Measurements from ENCODE around the gene RND2.
A peak's percentile ranks its signal among the peaks of the same experiment; 100 is the strongest.

Gene RND2

GRCh38 chr17:43006639-43007551 lies 18.1 kb upstream of the RND2 start, which contains the start of gene IFI35:
Gene IFI35, plus strand, starts transcription at chr17:43006784. Its CDS starts 164 bp downstream, at chr17:43006948.
- peak; percentile 90 to 91 for DNase-seq

- DNase-seq: no peak
Measured at GRCh38 chr17:43010667-43011308, 14.2 kb upstream of the RND2 start.

DNA sequence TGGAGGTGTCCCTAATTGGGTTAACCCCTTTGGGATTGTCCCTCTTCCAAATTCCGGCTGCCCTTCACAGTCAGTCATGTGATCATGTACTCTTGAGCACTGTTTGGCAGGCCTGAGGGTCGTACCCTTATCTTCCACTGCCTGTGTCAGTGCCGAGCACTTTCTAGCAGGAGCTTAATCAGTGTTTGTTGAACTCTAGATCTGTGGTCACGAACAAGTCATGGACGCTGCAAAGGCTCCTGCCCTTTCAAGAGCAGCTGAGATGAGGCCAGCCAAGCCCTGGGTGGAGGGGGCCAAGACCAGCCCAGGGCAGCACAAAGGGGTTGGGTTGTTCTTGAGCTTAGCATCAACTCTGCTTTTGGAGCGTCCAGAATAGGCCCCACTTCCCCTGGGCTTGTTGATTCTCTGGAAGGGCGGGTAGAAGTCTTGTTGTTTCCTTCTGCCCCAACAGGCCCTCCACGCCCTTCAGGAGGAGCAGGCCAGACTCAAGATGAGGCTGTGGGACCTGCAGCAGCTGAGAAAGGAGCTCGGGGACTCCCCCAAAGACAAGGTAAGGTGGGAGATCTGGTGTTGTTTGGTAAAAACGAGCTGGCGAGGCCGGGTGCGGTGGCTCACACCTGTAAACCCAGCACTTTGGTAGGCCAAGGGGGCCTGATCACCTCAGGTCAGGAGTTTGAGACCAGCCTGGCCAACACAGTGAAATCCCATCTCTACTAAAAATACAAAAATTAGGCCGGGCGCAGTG lies 13.1 kb upstream of the RND2 start:
- no peak for DNase-seq

GRCh38 chr17:43013296-43013695 lies 11.7 kb upstream of the RND2 start:
- no peak for DNase-seq

DNA sequence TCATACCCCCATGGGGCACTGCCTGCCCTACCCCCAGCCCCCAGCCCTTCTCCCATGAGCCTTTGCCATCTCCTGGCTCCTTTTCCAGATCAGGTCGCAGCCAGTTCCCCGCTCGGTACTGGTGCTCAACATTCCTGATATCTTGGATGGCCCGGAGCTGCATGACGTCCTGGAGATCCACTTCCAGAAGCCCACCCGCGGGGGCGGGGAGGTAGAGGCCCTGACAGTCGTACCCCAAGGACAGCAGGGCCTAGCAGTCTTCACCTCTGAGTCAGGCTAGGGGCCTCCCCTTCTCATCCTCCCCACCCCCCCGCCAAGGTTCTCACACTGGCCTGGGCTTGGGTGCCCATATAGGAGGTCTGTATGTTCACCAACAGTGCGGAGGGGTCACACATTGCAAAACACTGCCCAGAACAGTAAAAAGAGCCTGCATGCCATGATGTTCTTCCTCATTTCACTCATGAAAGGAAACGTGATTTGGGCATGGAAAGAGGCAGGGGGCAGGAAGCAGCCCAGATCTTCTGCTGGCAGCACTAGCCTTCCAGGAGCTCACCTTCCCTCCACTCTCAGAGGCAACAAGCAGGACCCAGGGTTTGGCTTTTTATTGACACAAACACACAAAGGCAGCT lies 10.9 kb upstream of the RND2 start:
- no peak for DNase-seq

GRCh38 chr17:43014649-43015542 lies 10.1 kb upstream of the RND2 start:
- no peak for DNase-seq

- DNase-seq: no peak
Measured at GRCh38 chr17:43015579-43015978, 9.5 kb upstream of the RND2 start.

- no peak for DNase-seq
Measured at GRCh38 chr17:43016216-43016615, 8.8 kb upstream of the RND2 start.

GRCh38 chr17:43018008-43018853 lies 6.8 kb upstream of the RND2 start:
- DNase-seq: no peak

DNA sequence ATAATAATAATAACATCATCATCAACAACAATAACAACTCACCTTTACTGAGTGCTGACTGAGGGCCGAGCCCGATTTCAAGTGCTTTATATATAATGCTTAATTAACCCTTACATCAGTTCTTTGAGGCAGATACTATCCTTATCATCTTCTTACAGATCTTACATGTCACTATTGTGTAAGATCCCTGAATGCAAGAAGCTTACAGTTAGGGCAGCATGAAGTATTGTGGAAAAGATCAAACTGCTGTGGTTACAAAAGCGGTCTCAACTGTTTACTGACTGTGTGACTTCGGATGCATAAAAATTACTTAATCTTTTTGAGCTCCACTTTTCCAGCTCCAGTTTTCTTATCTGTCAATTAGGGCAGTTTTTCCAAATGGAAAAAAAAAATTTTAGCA lies 6.1 kb upstream of the RND2 start:
- DNase-seq: no peak

DNA sequence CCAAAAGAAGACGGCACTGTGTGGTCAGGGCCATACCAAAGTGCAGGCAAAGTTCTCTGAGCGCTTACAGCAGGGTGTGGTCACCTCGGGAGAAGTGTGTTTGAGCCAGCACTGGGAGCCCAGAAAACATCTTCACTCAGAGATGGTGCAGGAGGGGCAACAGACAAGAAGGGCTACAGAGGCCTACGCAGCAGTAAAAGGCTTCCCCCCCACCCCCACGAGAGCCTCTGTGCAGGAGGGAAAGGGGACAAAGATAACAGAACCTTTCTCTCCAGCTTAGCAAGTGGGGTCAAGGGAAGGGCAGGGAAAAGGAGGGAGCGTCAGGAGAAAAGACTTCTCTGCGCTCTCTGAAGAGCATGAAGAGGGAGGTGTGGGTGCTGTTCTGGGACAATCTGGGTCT lies 5.6 kb upstream of the RND2 start:
- no peak for DNase-seq

DNA sequence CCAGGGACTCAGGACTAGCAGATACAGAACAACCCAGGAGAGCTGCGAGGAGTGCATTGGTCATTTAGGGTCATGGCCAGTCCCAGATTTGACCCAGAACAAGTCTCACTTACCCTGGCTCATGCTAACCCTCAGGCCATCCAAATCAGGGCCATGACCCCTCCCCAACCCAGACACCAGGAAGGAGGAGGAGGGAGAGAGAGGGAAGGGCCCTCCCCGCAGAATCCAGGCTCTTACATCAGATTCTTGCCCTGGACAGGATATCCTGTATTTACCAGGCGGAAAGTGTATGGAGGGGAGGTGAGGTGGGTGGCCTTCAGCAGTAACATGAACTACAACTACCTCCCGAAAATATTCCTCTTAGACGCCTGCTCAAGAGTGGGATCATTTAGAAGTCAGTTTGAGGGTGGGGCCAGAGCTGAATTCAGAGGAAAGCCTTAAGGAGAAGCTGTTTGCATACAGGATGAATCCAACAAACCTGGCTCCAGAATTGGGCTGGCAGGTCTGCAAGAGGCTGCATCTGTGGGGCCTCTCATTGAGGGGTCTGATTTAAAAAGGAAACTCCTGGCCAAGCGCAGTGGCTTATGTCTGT lies 4.9 kb upstream of the RND2 start:
- no peak for DNase-seq

DNA sequence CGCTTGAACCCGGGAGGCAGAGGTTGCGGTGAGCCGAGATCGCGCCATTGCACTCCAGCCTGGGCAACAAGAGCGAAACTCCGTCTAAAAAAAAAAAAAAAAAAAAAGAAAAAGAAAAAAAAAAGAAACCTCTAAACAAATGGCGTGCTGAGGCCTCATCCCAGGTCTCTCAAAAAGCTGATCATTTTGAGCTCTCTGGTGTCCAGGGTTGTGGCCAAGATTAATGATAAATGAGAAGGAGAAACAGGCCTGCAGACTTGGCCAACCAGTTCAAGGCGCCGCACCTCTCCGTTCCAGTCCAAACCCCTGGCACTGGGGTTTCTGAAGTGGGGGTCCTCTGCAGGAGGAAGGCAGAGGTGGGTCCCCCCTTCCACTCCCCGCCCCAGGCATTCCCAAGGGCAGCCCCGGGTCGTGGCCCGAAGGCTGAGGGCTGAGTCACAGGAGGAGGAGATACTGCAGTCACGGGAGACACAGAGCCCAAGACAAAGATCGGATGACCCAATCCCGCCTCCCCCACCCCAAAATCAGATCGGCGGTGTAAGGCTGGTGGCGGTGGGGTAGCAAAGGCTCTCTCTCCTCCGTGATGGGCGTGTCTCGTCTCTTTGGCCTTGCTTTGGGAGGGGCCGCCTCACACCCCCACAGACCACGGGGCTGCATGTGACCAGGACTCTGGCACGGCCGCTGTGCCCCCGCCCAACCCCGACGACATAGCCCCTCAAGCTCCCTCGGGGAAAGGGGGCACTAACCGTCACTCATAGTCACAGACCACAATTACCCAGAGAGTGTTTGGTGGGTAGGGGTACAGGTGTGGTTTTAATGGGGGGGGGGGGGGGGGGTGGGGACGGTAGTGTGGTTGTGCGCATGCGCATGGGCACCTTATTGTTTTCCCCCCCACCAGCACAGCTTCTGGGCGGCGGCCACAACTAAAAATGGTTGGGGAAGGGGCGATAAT lies 4.0 kb upstream of the RND2 start:
- no peak for DNase-seq

- peak; percentile 78 to 80 for DNase-seq
Measured at GRCh38 chr17:43021741-43022512, 3.1 kb upstream of the RND2 start, which contains the start of gene VAT1. Gene VAT1, minus strand, starts transcription at chr17:43022385. Its CDS starts 63 bp downstream, at chr17:43022322.

GRCh38 chr17:43025290-43025657 lies 243 bp downstream of the RND2 start:
- no peak for DNase-seq

DNA sequence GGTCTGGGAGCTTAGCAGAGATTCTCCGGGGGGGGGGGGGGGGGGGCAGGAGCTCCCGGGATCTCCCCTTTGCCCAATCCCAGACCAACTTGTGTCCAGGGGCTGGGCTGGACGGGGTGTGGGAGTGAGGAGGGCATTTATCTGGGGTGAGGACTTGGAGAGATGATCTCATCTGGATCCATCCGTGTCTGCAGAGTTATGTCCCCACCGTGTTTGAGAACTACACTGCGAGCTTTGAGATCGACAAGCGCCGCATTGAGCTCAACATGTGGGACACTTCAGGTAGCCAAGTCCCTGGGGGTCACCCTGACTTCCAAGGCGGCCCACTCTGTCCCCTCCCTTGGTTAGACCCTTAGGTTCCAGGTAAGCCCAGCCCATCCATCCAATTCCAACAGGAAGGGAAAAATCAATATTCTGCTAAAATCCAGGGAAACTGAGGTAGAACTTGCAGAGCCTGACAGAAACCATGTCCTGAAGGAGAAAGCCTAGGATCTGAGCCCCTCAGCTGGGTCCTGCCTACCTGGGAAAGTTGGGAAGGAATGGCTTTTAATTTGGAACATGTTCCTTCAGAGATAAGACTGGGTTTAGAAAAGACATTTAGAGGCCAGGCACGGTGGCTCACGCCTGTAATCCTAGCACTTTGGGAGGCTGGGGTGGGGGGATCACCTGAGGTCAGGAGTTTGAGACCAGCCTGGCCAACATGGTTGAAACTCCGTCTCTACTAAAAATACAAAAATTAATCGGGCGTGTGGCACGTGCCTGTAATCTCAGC lies 921 bp downstream of the RND2 start:
- DNase-seq: no peak

DNA sequence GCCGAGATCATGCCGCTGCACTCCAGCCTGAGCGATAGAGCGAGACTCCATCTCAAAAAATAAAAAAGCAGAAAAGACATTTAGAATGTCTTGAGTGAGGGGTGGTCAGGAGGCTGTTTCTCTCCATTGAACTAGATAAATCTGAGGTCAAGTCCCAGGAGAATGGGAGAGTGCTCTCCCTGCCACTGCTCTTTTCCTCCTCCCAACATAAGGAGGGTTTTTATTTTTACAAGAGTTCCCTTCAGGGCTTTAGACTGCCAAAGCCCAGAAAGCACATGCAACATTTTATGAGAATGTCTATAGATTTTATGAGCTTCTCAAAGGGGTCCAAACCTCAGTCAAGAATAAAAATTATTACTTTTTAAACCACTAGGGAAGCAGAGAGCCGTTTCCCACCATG lies 1.6 kb downstream of the RND2 start:
- no peak for DNase-seq

Data from activated T-cell treated with anti-CD3 and anti-CD28 coated beads, Interleukin-2, amount 50 U/mL, for 48 hours (primary cell).